Measurements from ENCODE around the gene BET1L. TPM values are rescaled to one million over a fixed set of nuclear protein-coding genes. Genes with fewer than 3 reads are reported as not detected.

Gene BET1L, protein sequence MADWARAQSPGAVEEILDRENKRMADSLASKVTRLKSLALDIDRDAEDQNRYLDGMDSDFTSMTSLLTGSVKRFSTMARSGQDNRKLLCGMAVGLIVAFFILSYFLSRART
- 100 to 1,000 TPM; 122 to 129 TPM for total RNA-seq
- 10 to 100 TPM; 61.9 to 64.5 TPM for polyA plus RNA-seq

DNA sequence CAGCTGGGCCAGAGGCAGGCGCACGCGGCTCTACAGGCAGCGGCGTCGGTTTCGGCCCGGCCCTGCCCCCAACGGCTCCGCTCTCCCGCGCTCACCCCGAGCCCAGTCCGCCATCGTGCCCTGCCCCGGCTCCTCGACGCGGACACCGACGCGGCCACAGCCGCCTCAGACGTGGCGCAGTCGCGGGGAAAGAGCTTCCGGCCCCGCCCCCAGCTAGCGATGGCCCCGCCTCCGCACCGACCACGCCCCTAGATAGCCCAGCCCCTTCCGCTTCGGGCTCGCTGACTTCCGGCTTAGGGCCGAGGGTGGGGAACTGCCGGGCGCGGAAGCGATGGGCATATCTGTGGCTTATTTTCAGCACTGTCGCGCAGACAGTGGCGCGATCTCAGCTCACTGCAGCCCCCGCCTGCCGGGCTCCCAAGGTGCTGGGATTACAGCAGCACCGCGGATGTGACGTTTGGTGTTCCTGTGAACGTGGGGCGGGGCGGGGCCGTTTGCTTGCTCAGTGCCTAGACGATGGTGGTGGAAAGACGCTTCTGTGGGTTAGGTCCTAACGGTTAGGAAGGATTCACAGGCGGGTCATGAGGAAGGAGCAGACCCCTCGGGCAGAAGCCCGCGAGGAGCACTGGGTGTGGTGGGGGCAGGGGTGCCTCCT, at the start of gene BET1L, which contains the start of gene RIC8A:
Gene BET1L (minus strand): TSS at position 192 of the 655 bp plus-strand sequence. CDS start 78 bp downstream, at position 114.
Gene RIC8A (plus strand): TSS at position 501 of the 655 bp plus-strand sequence. CDS start 1,147 bp downstream, outside the sequence.
- CTCF ChIA-PET (ENCODE audit: partially characterized antibody), result interaction anchor here (0.8 to 3.4 kb wide), 7 partner anchors 30 to 241 kb away, joined by 3 to 14 read pairs (median 5); partner anchors contain the start of genes PSMD13 and SIRT3
- Histone ChIP-seq H3K27me3 (ENCODE audit: insufficient read depth, low read length) (no peaks in the 10 kb centered on the region), H3K4me1 (ENCODE audit: insufficient read depth, low read length) (peaks cover 55% of the 10 kb centered on the region), H3K4me3 (ENCODE audit: low read length in 2 of 2) (peak within 1 kb of the TSS; percentile 95 to 100), H3K36me3 (ENCODE audit: insufficient read depth, low read length) (peaks cover 57% of the 10 kb centered on the region), H3K9me3 (ENCODE audit: control insufficient read depth in 1 of 2, low read length in 2 of 2) (no peaks in the 10 kb centered on the region), H3K27ac (ENCODE audit: low read depth, low read length) (peak within 1 kb of the TSS; percentile 98)
- H3K27me3 Mint-ChIP-seq, result no peaks in the 10 kb centered on the region
- intact Hi-C loops (cut with micrococcal nuclease), result loop anchor here (1.0 to 2.0 kb wide), 8 partner anchors 29 to 602 kb away; partner anchors contain the start of genes IFITM1, PSMD13, PTDSS2 and RPLP2
- peak; percentile 95 to 99 (median 98) for DNase-seq
- H3K9me3 Mint-ChIP-seq, result peaks cover 0 to 3% (median 0%) of the 10 kb centered on the region in 8 donors
- peak within 1 kb of the TSS; percentile 94 to 100 (median 99) for H3K4me3 Mint-ChIP-seq
- H3K36me3 Mint-ChIP-seq, result peaks cover 17 to 71% of the 10 kb centered on the region in 2 donors
- H3K4me1 Mint-ChIP-seq, result peaks cover 22 to 73% (median 50%) of the 10 kb centered on the region in 4 donors
- peak within 1 kb of the TSS; percentile 99 to 100 (median 99) for H3K27ac Mint-ChIP-seq
- POLR2A ChIA-PET (ENCODE audit: partially characterized antibody), result interaction anchor here (0.6 to 5.2 kb wide), 34 partner anchors 8 to 612 kb away, joined by 3 to 144 read pairs (median 7); partner anchors contain the start of genes ANO9, B4GALNT4, DEAF1 and IFITM1

- Mint-ChIP-seq H3K27ac (peak overlapping the region in 2 of 7 donors; percentile 24 to 25), H3K4me1 (peaks cover 3 to 5% (median 4%) of the 10 kb centered on the region in 4 donors), H3K9me3 (peaks cover 0 to 2% (median 0%) of the 10 kb centered on the region in 8 donors), H3K36me3 (peaks cover 23 to 30% of the 10 kb centered on the region in 2 donors), H3K27me3 (peaks cover 0 to 2% of the 10 kb centered on the region in 2 donors), H3K4me3 (no peak overlapping the region)
- no peaks in the 10 kb centered on the region for H3K9me3 ChIP-seq (ENCODE audit: control insufficient read depth in 1 of 2, low read length in 2 of 2)
- intact Hi-C loops (cut with micrococcal nuclease), result no loop called here
- POLR2A ChIA-PET (ENCODE audit: partially characterized antibody), result no interaction called here
- H3K27ac ChIP-seq (ENCODE audit: low read depth, low read length), result no peak overlapping the region
- H3K4me3 ChIP-seq (ENCODE audit: low read length in 2 of 2), result no peak overlapping the region
- peaks cover 23% of the 10 kb centered on the region for H3K36me3 ChIP-seq (ENCODE audit: insufficient read depth, low read length)
- no peak for DNase-seq
- no peaks in the 10 kb centered on the region for H3K27me3 ChIP-seq (ENCODE audit: insufficient read depth, low read length)
- CTCF ChIA-PET (ENCODE audit: partially characterized antibody), result interaction anchor here (1.1 kb wide), 1 partner anchor 24 kb away, joined by 3 read pairs; no protein-coding TSS in a partner anchor
- peaks cover 4% of the 10 kb centered on the region for H3K4me1 ChIP-seq (ENCODE audit: insufficient read depth, low read length)
Observed at GRCh38 chr11:255816-256215, 48.6 kb upstream of the BET1L start.

DNA sequence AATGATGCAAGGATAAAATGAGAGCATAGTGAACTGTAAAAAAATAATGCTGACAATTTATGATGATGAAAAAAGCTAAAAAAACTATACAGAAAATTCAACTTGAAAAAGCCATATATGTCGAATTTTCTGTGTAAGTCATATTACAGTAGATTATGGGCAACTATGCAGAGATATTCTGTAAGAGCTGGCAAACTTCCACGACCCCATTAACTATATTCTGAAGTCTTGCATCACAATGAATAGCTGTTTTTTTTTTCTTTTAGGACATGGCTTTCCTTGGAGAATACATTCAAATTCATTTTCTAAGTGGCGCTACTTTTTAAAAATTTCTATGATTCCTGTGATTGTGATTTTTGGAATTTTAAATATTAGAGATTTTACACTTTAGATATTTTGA, 48.0 kb upstream of the BET1L start:
- POLR2A ChIA-PET (ENCODE audit: partially characterized antibody), result no interaction called here
- H3K4me1 Mint-ChIP-seq, result peaks cover 6 to 9% (median 7%) of the 10 kb centered on the region in 4 donors
- peaks cover 23% of the 10 kb centered on the region for H3K36me3 ChIP-seq (ENCODE audit: insufficient read depth, low read length)
- intact Hi-C loops (cut with micrococcal nuclease), result no loop called here
- H3K4me3 ChIP-seq (ENCODE audit: low read length in 2 of 2), result no peak overlapping the region
- no peak overlapping the region for H3K27ac ChIP-seq (ENCODE audit: low read depth, low read length)
- H3K4me1 ChIP-seq (ENCODE audit: insufficient read depth, low read length), result peaks cover 5% of the 10 kb centered on the region
- no peak overlapping the region for H3K27ac Mint-ChIP-seq
- CTCF ChIA-PET (ENCODE audit: partially characterized antibody), result interaction anchor here (1.1 kb wide), 1 partner anchor 24 kb away, joined by 3 read pairs; no protein-coding TSS in a partner anchor
- H3K9me3 Mint-ChIP-seq, result peaks cover 0 to 2% (median 0%) of the 10 kb centered on the region in 8 donors
- H3K27me3 ChIP-seq (ENCODE audit: insufficient read depth, low read length), result no peaks in the 10 kb centered on the region
- H3K4me3 Mint-ChIP-seq, result no peak overlapping the region
- DNase-seq, result no peak
- H3K9me3 ChIP-seq (ENCODE audit: control insufficient read depth in 1 of 2, low read length in 2 of 2), result no peaks in the 10 kb centered on the region
- H3K27me3 Mint-ChIP-seq, result peaks cover 0 to 2% of the 10 kb centered on the region in 2 donors
- H3K36me3 Mint-ChIP-seq, result peaks cover 27 to 35% of the 10 kb centered on the region in 2 donors

- no peak for DNase-seq
Observed at GRCh38 chr11:253886-254270, 46.7 kb upstream of the BET1L start.

GRCh38 chr11:253160-253885, 46.1 kb upstream of the BET1L start:
- intact Hi-C loops (cut with micrococcal nuclease), result no loop called here
- H3K27me3 ChIP-seq (ENCODE audit: insufficient read depth, low read length), result no peaks in the 10 kb centered on the region
- Mint-ChIP-seq H3K36me3 (peaks cover 38 to 48% of the 10 kb centered on the region in 2 donors), H3K4me1 (peaks cover 6 to 9% (median 7%) of the 10 kb centered on the region in 4 donors), H3K9me3 (peaks cover 0 to 2% (median 0%) of the 10 kb centered on the region in 8 donors), H3K27ac (peak overlapping the region in 1 of 7 donors; percentile 81), H3K4me3 (peak overlapping the region in 1 of 8 donors; percentile 15), H3K27me3 (no peaks in the 10 kb centered on the region)
- no peak overlapping the region for H3K4me3 ChIP-seq (ENCODE audit: low read length in 2 of 2)
- H3K27ac ChIP-seq (ENCODE audit: low read depth, low read length), result no peak overlapping the region
- no peaks in the 10 kb centered on the region for H3K9me3 ChIP-seq (ENCODE audit: control insufficient read depth in 1 of 2, low read length in 2 of 2)
- POLR2A ChIA-PET (ENCODE audit: partially characterized antibody), result interaction anchor here (1.1 to 2.0 kb wide), 4 partner anchors 16 to 106 kb away, joined by 3 to 6 read pairs (median 4); partner anchors contain the start of genes NLRP6 and PSMD13
- DNase-seq, result no peak
- CTCF ChIA-PET (ENCODE audit: partially characterized antibody), result interaction anchor here (1.1 to 6.7 kb wide), 3 partner anchors 14 to 110 kb away, joined by 3 to 50 read pairs (median 5); no protein-coding TSS in a partner anchor
- H3K4me1 ChIP-seq (ENCODE audit: insufficient read depth, low read length), result peaks cover 5% of the 10 kb centered on the region
- peaks cover 38% of the 10 kb centered on the region for H3K36me3 ChIP-seq (ENCODE audit: insufficient read depth, low read length)

More at GRCh38 chr11:253886-254270, 46.7 kb upstream of the BET1L start:
- no peak overlapping the region for H3K4me3 ChIP-seq (ENCODE audit: low read length in 2 of 2)
- peaks cover 6 to 9% (median 7%) of the 10 kb centered on the region in 4 donors for H3K4me1 Mint-ChIP-seq
- H3K27me3 ChIP-seq (ENCODE audit: insufficient read depth, low read length), result no peaks in the 10 kb centered on the region
- peaks cover 32 to 42% of the 10 kb centered on the region in 2 donors for H3K36me3 Mint-ChIP-seq
- H3K9me3 ChIP-seq (ENCODE audit: control insufficient read depth in 1 of 2, low read length in 2 of 2), result no peaks in the 10 kb centered on the region
- peak overlapping the region in 2 of 7 donors; percentile 52 to 80 for H3K27ac Mint-ChIP-seq
- H3K4me1 ChIP-seq (ENCODE audit: insufficient read depth, low read length), result peaks cover 5% of the 10 kb centered on the region
- peaks cover 33% of the 10 kb centered on the region for H3K36me3 ChIP-seq (ENCODE audit: insufficient read depth, low read length)
- ChIA-PET POLR2A (ENCODE audit: partially characterized antibody) (interaction anchor here (1.1 to 2.0 kb wide), 2 partner anchors 24 to 27 kb away, joined by 5 to 6 read pairs; partner anchors contain the start of gene NLRP6), CTCF (ENCODE audit: partially characterized antibody) (interaction anchor here (6.7 kb wide), 1 partner anchor 13 kb away, joined by 50 read pairs; no protein-coding TSS in a partner anchor)
- H3K27ac ChIP-seq (ENCODE audit: low read depth, low read length), result no peak overlapping the region
- no peak overlapping the region for H3K4me3 Mint-ChIP-seq
- no peaks in the 10 kb centered on the region for H3K27me3 Mint-ChIP-seq
- peaks cover 0 to 2% (median 0%) of the 10 kb centered on the region in 8 donors for H3K9me3 Mint-ChIP-seq
- intact Hi-C loops (cut with micrococcal nuclease), result no loop called here

DNA sequence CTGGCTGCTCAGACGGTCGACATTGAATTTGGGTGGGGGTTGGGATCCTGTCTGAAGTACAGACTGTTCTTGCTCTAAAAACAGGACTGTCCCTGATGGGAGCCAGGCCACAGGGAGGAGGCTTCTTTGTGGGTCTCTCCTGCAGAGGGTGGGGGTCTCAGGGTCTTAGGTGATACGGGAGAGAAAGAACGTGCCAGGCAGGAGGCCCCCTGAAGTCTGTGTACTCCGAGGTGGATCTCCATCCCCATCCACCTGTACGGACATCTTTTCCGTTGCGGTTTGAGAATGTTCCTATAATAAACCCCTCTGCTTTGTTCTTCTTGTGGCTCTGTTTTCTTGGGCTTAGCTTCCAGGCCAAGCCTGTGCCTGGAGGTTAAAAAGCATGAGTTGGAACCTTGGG, 45.5 kb upstream of the BET1L start:
- Histone ChIP-seq H3K9me3 (ENCODE audit: control insufficient read depth in 1 of 2, low read length in 2 of 2) (no peaks in the 10 kb centered on the region), H3K27ac (ENCODE audit: low read depth, low read length) (no peak overlapping the region), H3K36me3 (ENCODE audit: insufficient read depth, low read length) (peaks cover 42% of the 10 kb centered on the region), H3K4me1 (ENCODE audit: insufficient read depth, low read length) (peaks cover 5% of the 10 kb centered on the region), H3K27me3 (ENCODE audit: insufficient read depth, low read length) (no peaks in the 10 kb centered on the region), H3K4me3 (ENCODE audit: low read length in 2 of 2) (no peak overlapping the region)
- H3K4me3 Mint-ChIP-seq, result no peak overlapping the region
- H3K9me3 Mint-ChIP-seq, result no peaks in the 10 kb centered on the region
- H3K27ac Mint-ChIP-seq, result peak overlapping the region in 1 of 7 donors; percentile 74
- CTCF ChIA-PET (ENCODE audit: partially characterized antibody), result interaction anchor here (1.0 to 6.7 kb wide), 6 partner anchors 14 to 266 kb away, joined by 3 to 81 read pairs (median 8); partner anchors contain the start of genes IFITM5 and NLRP6
- no peaks in the 10 kb centered on the region for H3K27me3 Mint-ChIP-seq
- intact Hi-C loops (cut with micrococcal nuclease), result no loop called here
- POLR2A ChIA-PET (ENCODE audit: partially characterized antibody), result interaction anchor here (1.5 to 3.1 kb wide), 6 partner anchors 16 to 106 kb away, joined by 3 to 45 read pairs (median 5); partner anchors contain the start of genes PGGHG and PSMD13
- peaks cover 45 to 54% of the 10 kb centered on the region in 2 donors for H3K36me3 Mint-ChIP-seq
- DNase-seq, result no peak
- peaks cover 6 to 9% (median 7%) of the 10 kb centered on the region in 4 donors for H3K4me1 Mint-ChIP-seq
